Embryonic facial prominence (tissue), 1 donor: ENCODE results near the gene ZNF337.
"Not testable (repeated sequence)": the region's sequence is repeated elsewhere in the genome, so short reads cannot be mapped to it uniquely, and the experiment has no call there.

Experiments
- DNase-seq: peaks from one replicate; pipeline ENCODE4 v3.0.0-alpha.2; 2016; ENCODE audit errors: extremely low spot score

Gene ZNF337

DNA sequence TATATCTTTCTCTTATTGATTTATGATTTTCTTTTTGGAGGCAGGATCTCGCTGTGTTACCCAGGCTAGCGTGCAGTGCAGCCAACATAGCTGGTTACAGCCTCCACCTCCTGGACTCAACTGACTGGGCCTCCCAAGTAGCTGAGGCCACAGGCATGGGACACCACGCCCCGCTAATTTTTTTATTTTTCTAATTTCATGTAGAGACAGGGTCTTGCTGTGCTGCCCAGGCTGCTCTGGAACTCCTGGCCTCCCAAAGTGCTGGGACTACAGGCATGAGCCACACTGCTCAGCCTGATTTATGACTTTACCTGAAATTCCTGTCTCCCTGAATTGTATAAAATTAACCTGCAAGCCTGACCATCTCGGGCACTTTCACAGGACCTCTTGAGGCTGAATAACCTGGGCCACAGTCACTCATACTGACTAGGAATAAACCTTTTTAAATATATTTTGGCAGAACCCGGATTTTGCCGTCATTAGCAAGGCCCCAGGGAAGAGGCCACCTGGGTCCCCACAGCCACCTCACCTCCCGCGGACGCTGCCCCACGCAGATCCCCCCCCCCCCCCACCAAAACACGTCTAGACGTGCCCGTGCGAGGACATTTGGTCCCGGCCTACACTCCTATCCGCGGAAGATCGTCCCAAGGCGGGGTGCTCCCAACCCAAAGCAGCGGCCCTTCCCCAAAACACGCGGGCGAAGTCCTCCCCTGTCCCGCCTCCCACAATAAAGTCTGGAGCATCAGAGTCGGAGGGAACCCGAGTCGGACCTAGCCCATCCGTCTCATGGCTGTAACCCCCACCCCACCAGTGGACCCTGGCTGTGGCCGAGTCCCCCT, 902 bp downstream of the ZNF337 start:
- no peak for DNase-seq

DNA sequence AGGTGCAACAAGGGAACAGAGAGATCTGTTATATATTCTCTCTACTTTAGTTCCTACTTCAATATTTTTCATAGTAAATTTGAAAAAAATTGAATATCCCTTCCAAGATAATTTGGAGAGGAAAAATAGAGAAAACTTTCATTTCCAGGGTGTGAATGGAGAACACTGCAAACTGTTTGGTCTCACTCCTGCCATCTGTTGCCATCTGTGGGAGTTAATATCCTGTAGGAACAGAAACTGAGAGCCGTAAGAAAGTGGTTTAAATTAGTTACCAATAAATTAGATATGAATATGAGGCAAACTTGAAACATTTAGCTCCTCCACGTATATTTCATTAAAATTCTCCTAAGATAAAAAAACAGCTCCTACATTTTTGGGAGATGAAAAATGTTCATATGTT, 4.2 kb downstream of the ZNF337 start:
- no peak for DNase-seq

DNA sequence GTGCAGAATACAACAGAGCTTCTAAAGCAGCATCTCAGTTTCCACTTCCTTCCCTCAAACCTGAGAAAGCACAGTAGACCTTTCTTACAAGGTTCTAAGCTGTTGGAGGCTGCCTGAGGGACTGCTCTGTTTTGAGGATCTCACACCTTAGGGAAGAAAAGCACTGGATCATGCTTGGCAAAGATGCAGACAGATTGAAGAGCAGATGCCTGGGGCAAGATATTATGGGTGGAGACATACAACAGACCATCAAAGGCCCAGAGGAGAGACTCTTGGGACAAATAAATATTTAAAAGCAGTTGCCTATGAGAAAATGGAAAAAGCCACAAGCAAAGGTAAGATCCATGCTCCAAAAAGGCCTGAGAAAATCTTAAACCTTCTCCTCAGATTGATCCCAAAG, 6.2 kb downstream of the ZNF337 start:
- no peak for DNase-seq

DNA sequence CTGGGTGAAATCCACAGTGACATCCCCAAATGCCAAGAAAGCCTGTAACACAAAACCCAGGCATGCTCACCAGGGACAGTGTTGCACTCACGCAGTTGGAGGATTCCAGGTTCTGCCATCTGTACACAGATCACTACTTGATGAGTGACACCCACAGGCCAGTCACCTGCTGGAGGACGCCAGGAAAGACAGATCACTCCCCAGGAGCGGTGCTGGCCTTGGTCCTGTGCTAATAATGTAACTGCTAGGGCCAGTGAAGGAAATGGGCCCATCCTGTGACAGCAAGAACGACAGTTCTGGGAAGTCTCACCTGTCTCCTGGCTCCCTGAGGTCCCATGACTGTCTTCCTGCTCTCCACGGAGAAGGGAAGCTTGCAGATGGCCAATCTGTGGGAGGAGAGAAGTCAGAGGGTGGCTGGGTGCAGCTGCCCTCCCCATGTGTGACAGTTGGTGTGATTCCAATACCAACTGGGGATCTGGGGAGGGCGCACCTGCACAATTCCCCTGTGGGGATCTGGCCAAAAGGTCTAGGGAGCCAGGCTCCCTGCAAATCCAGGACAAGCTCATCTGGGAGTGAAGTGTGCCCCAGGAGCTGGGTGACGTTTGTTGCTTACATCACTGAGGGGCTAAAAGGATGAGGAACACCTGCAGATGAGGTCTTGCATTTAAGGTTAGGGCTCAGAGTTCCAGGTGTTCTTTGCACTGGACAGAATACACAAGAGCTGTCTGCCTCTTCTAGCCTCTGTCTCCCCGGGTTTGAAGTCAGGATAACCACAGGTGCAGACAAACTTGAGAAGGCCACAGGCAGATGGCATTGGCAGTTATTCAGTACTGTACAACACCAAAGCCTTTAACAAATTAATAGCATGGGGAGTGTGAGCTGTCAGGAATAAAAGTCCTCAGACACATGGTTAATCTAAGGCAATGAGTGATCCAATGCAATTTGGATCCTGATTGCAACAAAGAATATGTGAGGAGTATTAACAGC, 10.3 kb downstream of the ZNF337 start:
- DNase-seq = no peak

DNA sequence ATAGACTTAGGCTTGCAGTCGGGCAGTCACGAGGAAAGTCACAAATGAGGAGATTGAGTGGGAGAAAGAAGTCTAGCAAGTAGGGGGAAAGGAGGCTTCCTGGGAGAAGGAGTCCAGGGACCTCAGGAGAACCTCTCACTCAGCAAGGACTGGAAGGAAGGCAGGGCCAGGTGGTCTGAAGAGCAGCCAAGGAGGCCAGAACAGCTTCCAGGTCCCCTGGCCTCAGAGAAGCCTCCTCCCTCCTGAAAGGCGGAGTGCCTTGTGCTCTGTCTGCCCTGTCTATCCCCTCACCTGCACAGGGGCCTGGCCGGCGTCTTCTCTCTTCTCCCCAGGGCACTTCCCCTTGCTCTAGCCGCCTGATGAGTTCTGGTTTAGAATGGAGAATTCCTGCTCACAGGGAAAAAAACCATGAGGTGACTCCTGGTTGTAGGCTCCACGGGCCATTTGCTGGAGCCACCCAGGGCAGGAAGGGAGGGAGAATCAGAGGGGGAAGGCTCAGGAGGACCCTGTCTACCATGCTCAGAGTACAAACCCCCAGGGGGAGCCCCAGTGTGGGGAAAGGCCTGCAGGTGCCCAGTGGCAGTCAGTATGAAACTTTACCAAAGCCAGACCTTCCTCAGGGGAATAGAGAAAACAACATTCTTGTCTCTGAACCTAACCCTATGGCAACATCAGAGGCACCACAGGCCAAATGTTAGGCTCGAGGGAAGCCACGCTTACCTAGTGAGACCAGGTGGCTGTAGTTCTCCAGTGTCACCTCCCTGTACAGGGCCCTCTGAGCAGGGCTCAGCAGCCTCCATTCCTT, 11.2 kb downstream of the ZNF337 start:
- DNase-seq = no peak

DNA sequence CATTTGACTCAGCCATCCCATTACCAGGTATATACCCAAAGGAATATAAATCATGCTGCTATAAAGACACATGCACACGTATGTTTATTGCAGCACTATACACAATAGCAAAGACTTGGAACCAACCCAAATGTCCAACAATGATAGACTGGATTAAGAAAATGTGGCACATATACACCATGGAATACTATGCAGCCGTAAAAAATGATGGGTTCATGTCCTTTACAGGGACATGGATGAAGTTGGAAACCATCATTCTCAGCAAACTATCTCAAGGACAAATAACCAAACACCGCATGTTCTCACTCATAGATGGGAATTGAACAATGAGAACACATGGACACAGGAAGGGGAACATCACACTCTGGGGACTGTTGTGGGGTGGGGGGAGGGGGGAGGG, 12.8 kb downstream of the ZNF337 start:
- not testable (repeated sequence) for DNase-seq

DNA sequence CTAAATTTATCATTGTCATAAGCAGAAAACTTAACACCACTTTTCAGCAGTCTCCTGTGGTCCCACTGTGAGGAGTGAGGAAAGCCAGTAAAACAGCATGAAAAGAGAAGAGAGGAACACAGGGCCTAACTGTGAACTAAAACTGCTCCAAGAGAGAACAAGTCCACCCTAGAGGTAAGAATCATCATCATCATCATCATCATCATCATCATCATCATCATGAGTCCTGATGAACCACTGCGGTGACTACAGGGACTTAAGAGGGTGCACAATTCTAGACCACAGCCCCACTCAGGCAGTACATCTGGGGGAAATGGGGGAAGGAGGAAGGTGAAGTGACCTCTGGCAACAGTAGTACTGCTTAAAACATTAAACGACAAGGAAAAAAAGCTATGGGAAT, 13.6 kb downstream of the ZNF337 start:
- no peak for DNase-seq

DNA sequence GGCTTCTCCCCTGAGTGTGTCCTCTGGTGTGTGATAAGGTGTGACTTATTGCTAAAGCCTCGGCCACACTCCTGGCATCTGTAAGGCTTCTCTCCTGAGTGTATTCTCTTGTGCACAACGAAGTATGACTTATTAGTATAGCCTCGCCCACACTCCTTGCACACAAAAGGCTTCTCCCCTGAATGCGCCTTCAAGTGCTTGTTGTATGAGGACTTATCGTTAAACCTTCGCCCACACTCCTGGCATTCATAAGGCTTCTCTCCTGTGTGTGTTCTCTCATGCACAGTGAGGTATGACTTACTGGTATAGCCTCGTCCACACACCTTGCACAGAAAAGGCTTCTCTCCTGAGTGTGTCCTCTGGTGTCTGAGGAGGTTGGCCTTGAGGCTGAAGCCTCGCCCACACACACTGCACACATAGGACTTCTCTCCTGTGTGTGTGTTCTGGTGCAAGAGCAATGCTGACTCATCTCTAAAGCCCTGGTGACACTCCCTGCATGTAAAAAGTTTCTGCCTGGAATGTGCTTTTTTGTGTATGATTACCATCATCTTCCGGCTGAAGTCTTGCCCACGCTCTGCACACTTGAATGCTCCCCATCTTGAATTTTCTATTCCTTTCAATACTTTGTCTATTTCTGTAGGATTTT, 20.4 kb downstream of the ZNF337 start:
- DNase-seq = no peak

DNA sequence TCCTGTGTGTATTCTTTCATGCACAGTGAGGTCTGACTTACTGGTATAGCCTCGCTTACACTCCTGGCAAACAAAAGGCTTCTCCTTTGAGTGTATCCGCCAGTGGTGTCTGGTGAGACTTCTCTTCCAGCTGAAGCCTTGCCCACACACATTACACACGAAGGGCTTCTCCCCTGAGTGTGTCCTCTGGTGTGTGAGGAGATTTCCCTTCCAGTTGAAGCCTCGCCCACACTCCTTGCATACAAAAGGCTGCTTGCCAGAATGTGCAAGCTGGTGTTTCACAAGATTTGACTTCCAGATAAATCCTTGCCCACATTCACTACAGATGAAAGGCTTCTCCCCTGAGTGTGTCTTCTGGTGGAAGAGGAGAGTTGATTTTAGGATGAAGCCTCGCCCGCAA, 21.5 kb downstream of the ZNF337 start:
- DNase-seq = no peak

DNA sequence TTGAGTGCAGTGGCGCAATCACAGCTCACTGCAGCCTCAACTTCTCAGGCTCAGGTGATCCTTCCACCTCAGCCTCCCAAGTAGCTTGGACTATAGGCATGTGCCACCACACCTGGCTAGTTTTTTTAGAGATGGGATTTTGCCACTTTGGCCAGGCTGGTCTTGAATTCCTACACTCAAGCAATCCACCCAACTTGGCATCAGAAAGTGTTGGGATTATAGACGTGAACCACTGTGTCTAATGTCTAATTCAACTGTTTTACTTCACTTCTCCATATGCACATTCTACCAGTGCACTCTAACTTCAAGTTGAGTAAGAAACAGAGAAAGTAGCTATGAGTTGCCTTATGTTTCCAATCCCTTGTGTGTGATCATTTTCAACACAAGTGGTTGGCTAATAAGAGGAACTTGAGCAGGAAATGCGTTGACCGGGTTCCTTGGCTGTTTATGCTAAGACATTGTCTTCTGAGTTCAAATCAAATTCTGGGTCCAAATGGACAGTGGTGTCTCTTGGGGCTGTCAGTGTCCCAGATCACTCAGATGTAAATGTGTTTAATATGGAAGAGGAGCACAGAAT, 23.9 kb downstream of the ZNF337 start:
- DNase-seq = no peak

DNA sequence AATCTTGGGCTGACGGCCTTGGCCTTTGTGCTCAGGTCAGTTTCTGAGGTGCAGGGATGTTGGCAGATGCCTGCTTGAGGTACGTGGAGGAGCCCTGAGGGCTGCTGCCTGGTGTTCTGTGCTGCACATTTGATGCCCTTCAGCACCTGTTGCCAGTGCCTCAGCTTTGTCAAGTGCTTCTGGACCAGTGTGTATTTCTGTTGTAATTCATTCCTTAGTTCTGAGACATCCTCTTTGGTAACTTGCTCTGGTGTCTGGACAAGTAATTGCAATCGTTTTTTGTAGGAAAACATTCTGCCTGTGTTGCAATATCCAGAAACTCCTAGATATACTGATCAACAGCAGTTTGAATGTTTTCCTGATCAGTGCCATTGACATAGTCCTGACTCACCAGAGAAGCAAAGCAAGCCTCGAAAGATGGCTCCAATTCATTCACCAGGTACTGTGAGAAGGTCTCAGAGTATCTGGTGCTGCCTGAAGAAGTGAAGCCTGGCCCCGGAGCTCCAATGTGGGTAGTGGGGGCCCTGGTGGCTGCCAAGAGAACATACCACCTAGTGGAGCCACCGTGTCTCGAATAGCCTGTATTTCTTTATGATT, 26.7 kb downstream of the ZNF337 start:
- no peak for DNase-seq

DNA sequence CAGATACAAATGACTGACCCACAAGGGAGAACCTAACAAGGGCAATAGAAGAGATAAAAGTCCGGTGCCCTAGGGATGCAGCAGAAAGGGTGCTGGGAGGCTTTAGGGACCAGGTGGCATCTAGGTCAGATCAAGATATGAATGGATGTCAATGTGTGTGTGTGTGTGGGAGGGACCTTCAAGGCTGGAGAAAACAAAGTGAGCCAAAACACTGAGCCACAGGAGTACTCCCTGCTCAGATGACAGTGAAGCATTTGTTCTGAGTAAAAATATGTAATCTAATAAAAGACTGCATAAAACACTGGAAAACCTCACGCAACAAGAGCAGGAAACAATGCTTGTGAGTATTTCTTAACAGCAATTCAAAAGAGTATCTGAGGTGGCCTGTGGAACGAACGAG, 28.2 kb downstream of the ZNF337 start:
- no peak for DNase-seq

DNA sequence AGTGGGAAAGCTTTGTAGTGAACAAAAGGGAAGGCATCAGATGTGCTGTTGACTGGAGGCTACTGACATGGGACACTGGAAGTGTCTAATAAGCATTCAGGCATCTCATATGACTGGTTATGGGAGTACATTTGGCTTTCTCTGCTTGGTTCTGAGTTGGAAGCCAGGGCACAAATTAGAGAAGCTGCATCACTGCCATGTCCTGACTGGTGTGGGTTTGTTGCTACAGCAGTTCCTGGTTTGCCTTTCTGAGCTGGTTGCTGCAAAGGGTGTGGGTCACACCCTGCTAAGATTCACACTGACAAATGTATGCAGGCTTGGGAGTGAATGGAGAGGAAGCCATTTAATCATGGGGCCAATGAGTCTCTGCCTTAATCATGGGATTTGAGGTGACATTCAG, 36.7 kb downstream of the ZNF337 start:
- no peak for DNase-seq

DNA sequence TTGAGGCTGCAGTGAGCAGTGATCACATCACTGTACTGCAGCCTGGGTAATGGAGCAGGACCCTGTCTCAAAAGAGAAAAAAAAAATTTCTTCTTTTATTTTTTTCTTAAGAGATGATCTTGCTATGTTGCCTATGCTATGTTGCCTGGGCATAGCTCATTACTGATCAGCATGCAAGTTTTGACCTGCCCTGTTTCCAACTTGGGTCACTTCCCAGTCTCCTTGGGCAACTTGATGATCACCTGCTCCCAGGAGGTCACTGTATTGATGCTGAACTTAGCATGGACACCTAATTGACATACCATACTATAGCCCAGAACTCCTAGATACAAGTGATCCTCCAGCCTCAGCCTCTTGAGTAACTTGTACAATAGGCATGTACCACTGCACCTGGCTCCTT, 42.2 kb downstream of the ZNF337 start:
- DNase-seq = no peak

DNA sequence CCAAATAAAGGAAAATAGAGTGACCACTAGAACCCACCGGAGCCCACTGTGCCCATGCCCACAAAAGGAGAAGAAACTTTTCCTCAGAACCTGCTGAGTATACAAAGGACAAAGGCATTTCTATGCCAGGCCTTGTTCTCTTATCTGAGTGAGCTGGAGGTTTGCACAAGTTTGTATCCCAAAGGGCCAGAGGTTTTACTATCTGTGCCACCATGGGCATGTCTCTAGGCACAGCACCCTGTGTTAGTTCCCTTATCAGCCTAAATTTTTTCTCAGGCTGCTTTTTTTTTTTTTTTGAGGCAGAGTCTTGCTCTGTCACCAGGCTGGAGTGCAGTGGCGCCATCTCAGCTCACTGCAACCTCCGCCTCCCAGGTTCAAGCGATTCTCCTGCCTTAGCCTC, 43.8 kb downstream of the ZNF337 start:
- not testable (repeated sequence) for DNase-seq

DNA sequence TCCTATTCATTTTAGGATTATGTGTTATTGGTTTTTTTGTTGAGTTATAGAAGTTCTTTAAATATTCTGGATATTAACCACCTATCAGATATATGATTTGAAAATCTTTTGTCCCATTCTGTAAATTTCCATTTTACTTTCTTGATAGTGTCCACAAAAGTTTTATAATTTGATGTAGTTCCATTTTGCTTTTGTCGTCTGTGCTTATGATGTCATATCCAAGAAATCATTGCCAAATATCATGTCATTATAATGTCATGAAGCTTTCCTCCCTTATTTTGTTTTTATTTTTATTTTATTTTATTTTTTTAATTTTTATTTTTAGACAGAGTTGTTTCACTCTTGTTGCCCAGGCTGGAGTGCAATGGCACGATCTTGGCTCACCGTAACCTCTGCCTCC, 51.8 kb downstream of the ZNF337 start:
- no peak for DNase-seq

DNA sequence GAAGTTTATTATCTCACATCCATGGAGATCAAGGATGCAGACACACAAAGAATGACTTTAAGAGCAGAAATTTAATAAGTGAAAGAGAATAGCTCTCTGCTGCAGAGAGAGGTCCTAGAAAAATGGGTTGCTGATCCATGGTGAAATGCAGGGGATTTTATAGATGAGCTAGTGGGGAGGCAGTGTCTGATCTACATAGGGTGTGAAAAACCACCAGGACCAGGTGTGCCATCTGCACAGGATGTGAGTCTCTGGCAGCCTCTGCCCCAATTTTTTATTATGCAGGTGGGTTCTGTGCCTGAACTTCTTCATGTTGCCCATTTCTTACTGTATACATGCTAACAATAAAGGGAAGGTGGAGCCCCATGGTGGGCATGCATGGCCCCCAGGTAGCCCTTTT, 52.9 kb downstream of the ZNF337 start:
- no peak for DNase-seq

DNA sequence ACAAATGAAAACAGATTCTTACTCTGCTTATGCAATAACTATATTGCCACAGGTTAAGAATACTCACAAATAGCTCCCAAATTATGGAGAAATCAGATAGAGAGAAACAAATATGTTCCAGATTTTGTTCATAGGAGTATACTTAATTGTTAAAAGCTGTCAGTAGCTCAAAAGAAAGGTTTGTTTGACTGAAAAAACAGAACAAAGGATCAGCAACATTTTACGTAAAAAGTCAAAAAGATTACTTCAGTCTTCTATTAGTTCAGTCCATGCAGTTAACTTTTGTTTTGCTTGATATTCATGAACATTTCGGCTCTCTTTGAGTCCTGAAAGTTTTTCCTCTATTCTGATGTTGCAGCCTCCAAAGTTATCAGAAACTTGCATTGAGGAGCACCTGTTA, 59.4 kb downstream of the ZNF337 start:
- DNase-seq = no peak

DNA sequence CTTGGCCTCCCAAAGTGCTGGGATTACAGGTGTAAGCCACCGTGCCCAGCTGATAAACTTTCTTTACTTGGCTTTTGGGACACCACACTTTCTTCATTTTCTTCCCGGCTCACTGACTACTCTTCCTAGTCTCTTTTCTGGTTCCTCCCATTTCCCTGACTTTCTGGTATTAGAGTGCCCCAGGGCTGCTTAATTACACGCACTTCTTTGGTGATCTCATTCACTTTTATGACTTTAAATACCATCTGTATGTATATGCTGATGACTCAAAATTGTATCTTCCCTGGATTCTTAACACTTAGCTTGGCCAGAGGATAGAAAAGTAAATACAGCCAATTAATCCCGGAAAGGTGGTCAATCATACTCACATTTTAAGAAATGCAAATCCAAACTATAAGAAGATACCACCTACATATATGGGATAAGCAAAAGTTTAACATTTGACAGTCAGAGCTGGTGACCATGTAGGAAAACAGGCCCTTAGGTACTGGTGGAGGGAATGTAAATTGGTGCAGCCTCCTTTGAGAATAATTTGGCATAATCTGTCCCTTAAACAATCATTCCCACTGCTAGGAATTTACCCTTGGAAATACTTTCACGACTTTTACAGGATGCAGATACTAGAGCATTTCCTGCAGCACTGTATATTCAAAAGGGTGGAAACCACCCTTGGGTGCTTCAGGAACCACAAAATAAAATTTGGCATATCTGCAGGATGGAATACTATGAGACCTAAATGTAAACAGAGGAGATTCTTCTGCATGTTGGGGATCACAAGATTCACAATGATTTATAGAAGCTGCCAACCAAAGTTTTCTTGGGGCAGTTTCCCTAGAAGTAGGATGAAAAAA, 63.5 kb downstream of the ZNF337 start:
- no peak for DNase-seq

DNA sequence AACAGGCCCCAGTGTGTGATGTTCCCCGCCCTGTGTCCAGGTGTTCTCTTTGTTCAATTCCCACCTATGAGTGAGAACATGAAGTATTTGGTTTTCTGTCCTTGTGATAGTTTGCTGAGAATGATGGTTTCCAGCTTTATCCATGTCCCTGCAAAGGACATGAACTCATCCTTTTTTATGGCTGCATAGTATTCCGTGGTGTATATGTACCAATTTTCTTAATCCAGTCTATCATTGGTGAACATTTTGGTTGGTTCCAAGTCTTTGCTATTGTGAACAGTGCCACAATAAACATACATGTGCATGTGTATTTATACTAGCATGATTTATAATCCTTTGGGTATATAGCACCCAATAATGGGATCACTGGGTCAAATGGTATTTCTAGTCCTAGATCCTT, 66.0 kb downstream of the ZNF337 start:
- DNase-seq = not testable (repeated sequence)
